Lower leg skin (tissue), 4 donors: ENCODE results near the gene TBRG4. TPM values are rescaled to one million over a fixed set of nuclear protein-coding genes. Genes with fewer than 3 reads are reported as not detected.

Experiments used
- DNase-seq, 2 donors: peaks; one replicate each; pipeline ENCODE4 v3.0.0-alpha.2; 2019; ENCODE audit warnings: low spot score in 2 of 2
- H3K4me3 ChIP-seq: fragments of 200-600 bp; sonication (generic); 2 replicates; pipeline ENCODE4 v1.5.1; 2017; ENCODE audit warnings: mild to moderate bottlenecking, low read depth; ENCODE audit not compliant: poor library complexity, severe bottlenecking
- CTCF ChIP-seq, 3 donors: fragments of 450-650 bp; IDR thresholded peaks; one replicate each; pipeline ENCODE4 v1.5.1; 2016; ENCODE audit warnings: antibody characterized with exemption in 3 of 3, mild to moderate bottlenecking in 3 of 3, moderate library complexity in 2 of 3
- POLR2A ChIP-seq, 2 donors: fragments of 450-650 bp; IDR thresholded peaks; one replicate each; pipeline ENCODE4 v1.6.1; 2016 to 2017; ENCODE audit warnings: antibody characterized with exemption in 2 of 2, mild to moderate bottlenecking in 1 of 2, moderate library complexity in 1 of 2
- WGBS, 2 donors: methylation state at CpG; one replicate each; pipeline ENCODE4 v1.1.5; 2018; 5-methylcytosine and 5-hydroxymethylcytosine counted together
- intact Hi-C: fragments of 100-400 bp; cut with DNase I; formaldehyde crosslinking; loops from one replicate; pipeline ENCODE4 v1.15.0; 2023; ENCODE audit warnings: low total_unique reads
- total RNA-seq, 4 donors: library from RNA; depleted of rRNA; stranded (reverse); fragments of >200 nt; gene quantifications; one replicate each; pipeline ENCODE4 v1.1.0, GENCODE V29; 2016

Gene TBRG4
- total RNA-seq, 4 donors from 2014 or later, result 46.0 to 62.3 (median 58.1) TPM

GRCh38 chr7:45147858-45148652 is 36.6 kb upstream of the TBRG4 start:
- no peak overlapping the region for H3K4me3 ChIP-seq
- intact Hi-C loops, result no loop called here
- 54 to 64% methylated on average over 32 of the region's 32 CpGs for WGBS, 2 donors
- DNase-seq, result no peak
- no peak for TF ChIP-seq CTCF (IDR thresholded peaks at IDR 0.05)
- no peak for TF ChIP-seq POLR2A (IDR thresholded peaks at IDR 0.05)

- no peak overlapping the region for H3K4me3 ChIP-seq
- 79 to 82% methylated on average over 19 of the region's 19 CpGs for WGBS, 2 donors
- intact Hi-C loops, result no loop called here
- TF ChIP-seq POLR2A (IDR thresholded peaks at IDR 0.05) (no peak), CTCF (IDR thresholded peaks at IDR 0.05) (no peak)
- no peak for DNase-seq
These were observed 35.3 kb upstream of the TBRG4 start for GRCh38 chr7:45146531-45147379.

DNA sequence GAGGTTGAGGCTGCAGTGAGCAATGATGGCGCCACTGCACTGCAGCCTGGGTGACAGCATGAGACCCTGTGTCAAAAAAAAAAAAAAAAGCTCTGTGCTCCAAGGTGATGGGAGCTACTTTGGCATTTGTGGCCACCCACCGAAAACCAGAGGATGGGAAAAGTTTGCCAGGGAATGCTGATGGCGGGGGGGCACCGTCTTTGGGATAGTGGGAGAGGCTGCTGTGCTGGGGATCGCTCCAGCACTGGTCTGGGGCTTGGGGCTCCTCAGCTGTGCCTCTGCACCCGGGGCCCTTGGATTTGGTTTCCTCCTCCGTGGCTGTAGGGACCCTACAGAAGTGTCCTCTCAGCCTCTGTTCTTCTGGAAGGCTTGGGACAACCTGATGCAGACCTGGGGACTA is 34.4 kb upstream of the TBRG4 start:
- 89 to 90% methylated on average over 7 of the region's 7 CpGs for WGBS, 2 donors
- DNase-seq, result no peak

DNA sequence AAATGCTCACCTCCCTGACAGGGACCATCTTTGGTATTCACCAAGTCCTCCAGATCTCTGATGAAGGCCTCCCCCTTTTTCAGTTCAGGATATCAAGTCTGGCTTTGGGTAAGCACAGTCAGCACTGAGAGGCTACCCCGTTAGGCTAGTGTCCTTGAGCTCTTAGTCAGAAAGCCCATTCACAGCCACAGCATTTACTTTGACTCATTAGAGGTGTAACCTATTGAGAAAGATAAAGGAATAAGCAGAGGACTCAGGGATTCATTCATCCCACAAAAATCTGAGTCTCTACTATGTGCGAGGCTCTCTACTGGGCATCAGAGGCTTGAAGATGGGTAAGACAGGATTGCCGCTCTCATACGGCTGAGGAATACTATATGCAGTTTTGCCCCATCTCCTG is 32.1 kb upstream of the TBRG4 start:
- 89 to 94% methylated on average over 4 of the region's 4 CpGs for WGBS, 2 donors
- no peak overlapping the region for H3K4me3 ChIP-seq
- no peak for DNase-seq
- intact Hi-C loops, result no loop called here
- TF ChIP-seq POLR2A (IDR thresholded peaks at IDR 0.05), result no peak

More for the DNA sequence above, 34.4 kb upstream of the TBRG4 start:
- no peak overlapping the region for H3K4me3 ChIP-seq
- intact Hi-C loops, result no loop called here
- TF ChIP-seq CTCF (IDR thresholded peaks at IDR 0.05), result no peak
- TF ChIP-seq POLR2A (IDR thresholded peaks at IDR 0.05), result no peak

DNA sequence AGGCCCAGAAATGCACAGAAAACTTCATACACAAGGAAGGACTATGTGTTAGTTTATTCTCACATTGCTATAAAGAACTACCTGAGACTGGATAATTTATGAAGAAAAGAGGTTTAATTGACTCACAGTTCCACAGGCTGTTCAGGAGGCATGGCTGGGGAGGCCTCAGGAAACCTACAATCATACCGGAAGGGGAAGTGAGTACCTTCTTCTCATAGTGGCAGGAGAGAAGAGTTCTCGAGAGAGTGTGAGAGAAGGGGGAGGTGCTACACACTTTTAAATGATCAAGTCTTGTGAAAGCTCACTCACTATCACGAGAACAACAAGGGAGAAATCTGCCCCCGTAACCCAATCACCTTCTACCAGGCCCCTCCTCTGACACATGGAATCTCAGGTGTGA is 29.3 kb upstream of the TBRG4 start:
- H3K4me3 ChIP-seq, result no peak overlapping the region
- 79 to 81% methylated on average over 4 of the region's 4 CpGs for WGBS, 2 donors
- no peak for DNase-seq
- no peak for TF ChIP-seq POLR2A (IDR thresholded peaks at IDR 0.05)
- no peak for TF ChIP-seq CTCF (IDR thresholded peaks at IDR 0.05)
- intact Hi-C loops, result no loop called here
